HEK293 (cell line): ENCODE measurements around the gene MMP1.

Experiments
- OSR2 ChIP-seq: fragments of 450-650 bp; formaldehyde crosslinking; IDR thresholded peaks from 2 replicates; pipeline ENCODE4 v1.5.1; 2016; ENCODE audit warnings: missing biosample characterization, missing genetic modification characterization
- ZNF223 ChIP-seq: fragments of 450-650 bp; formaldehyde crosslinking; IDR thresholded peaks from 2 replicates; pipeline ENCODE4 v1.5.1; 2016; ENCODE audit warnings: missing biosample characterization, missing genetic modification characterization
- ZSCAN30 ChIP-seq: fragments of 450-650 bp; IDR thresholded peaks from 2 replicates; pipeline ENCODE4 v1.5.1; 2018; ENCODE audit warnings: missing biosample characterization, mild to moderate bottlenecking, missing genetic modification characterization, moderate library complexity
- TF ChIP-seq, protein P1 (sequence below): fragments of 450-650 bp; formaldehyde crosslinking; IDR thresholded peaks from 2 replicates; pipeline ENCODE4 v1.5.1; 2016; ENCODE audit warnings: missing biosample characterization, missing genetic modification characterization

DNA sequence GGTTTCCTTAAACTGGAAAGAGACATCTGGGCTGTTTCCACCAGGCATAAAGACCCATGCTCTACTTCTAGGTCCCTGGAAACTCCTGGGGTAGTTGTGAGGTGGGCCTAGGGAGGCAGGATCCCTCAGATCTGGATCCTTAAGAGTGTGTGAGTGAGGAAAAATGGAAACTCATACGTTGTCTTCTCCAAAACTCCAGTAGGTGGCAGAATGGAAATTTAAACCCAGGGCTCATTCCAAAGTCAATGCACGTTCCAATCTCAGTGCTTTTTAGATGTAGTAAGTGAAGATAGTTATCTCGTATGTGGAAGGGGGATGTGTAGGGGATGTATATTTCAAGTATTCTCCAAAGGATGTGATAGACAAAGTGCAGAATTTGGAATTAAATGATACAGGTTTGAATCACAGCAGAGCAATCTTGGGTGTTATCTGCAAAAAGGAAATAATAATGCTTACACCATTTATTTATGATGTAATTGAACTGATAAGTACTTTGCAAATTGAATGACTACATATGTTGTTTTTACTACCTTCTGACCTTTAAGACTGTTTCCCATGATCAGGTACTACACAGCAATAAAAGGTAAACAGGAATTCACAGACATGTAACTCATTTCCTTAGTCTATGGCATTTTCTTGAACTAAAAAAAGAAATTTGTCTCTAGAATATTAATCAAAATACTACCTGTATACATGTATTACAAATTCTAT, 13.1 kb upstream of the MMP1 start:
- TF ChIP-seq OSR2 (tag by site-specific recombination) = no peak
- TF ChIP-seq, protein P1, sequence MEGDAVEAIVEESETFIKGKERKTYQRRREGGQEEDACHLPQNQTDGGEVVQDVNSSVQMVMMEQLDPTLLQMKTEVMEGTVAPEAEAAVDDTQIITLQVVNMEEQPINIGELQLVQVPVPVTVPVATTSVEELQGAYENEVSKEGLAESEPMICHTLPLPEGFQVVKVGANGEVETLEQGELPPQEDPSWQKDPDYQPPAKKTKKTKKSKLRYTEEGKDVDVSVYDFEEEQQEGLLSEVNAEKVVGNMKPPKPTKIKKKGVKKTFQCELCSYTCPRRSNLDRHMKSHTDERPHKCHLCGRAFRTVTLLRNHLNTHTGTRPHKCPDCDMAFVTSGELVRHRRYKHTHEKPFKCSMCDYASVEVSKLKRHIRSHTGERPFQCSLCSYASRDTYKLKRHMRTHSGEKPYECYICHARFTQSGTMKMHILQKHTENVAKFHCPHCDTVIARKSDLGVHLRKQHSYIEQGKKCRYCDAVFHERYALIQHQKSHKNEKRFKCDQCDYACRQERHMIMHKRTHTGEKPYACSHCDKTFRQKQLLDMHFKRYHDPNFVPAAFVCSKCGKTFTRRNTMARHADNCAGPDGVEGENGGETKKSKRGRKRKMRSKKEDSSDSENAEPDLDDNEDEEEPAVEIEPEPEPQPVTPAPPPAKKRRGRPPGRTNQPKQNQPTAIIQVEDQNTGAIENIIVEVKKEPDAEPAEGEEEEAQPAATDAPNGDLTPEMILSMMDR (tag by site-specific recombination) = peak; percentile 17; the same call in 1 of the 2 replicates
- TF ChIP-seq ZSCAN30 (tag by site-specific recombination) = no peak
- TF ChIP-seq ZNF223 (tag by site-specific recombination) = no peak
